Esophagus squamous epithelium (tissue), 4 donors: ENCODE results near the gene TNKS2.

Source experiments
- CTCF ChIP-seq, 6 experiments: fragments of 450-650 bp in 4 of 6; fragments of 200-600 bp in 2 of 6; sonication (generic) in 2 of 6; IDR thresholded peaks; one replicate each; pipeline ENCODE4 v1.5.1; 2016 to 2019; ENCODE audit warnings: antibody characterized with exemption in 6 of 6, mild to moderate bottlenecking in 4 of 6, moderate library complexity in 4 of 6
- POLR2A ChIP-seq, 4 donors: fragments of 450-650 bp; IDR thresholded peaks; one replicate each; pipeline ENCODE4 v1.6.1; 2017; ENCODE audit warnings: antibody characterized with exemption in 4 of 4, mild to moderate bottlenecking in 4 of 4, moderate library complexity in 3 of 4

DNA sequence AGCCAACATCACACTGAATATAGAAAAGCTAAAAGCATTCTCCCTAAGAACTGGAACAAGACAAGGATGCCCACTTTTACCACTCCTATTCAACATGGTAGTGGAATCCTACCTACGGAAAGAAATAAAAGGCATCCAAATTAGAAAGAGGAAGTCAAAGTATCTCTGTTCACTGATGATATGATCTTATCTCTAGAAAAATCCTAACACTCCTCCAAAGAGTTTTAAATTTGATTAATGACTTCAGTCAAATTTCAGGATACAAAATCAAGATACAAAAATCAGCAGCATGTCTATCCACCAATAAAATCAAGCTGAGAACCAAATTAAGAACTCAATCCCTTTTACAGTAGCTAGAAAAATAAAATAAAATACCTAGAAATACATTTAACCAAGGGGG, 35.3 kb upstream of the TNKS2 start:
- TF ChIP-seq POLR2A (IDR thresholded peaks at IDR 0.05) (no peak), CTCF (IDR thresholded peaks at IDR 0.05) (no peak)
